GM12874 (cell line): Measurements from ENCODE around the gene KCNJ14.

ENCODE experiments used
- CTCF ChIP-seq: IDR thresholded peaks from 2 replicates; pipeline ENCODE4 v1.5.1; 2011; ENCODE audit warnings: low read depth, mild to moderate bottlenecking, control low read depth, low read length, moderate library complexity; ENCODE audit not compliant: insufficient read depth

KCNJ14 gene

DNA sequence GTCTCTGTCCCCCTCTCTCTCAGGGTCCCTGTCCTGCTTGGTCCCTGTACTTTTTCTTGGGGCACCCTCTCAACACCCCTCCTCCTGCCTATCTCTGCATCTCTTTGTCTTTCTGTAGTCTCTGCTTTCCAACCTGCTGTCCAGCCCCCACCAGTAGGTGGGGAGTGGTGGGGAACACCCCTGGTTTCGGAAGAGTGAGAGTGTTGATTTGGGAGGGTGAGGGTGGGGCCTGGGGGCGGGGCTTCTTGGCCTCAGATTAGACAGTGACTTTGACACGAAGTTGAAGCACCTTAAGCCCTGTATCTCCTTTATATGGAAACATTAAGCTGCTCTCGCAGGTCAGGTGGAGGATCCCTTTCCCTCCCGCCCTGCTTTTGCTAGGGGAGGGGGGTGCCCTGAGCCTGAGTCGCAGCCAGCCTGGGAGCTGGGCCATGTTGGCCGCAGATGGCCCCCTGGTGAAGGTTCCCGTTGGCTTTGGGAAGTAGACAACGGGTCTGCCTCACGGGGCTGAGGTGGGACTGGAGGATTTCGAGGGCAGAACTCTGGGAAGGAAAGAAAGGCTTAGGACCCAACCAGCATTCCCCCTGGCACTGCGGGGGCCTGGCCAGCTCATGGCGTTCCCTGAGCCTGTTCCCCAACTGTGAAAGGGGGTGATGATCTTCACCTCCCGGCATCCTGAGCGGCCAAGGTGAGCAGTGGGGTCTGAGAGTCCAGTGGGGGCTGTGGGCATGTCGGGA, at the start of gene KCNJ14:
TSS of gene KCNJ14 (plus strand) at position 404 of the 737 bp plus-strand sequence. CDS start 6,151 bp downstream, outside the sequence.
- TF ChIP-seq CTCF: no peak

DNA sequence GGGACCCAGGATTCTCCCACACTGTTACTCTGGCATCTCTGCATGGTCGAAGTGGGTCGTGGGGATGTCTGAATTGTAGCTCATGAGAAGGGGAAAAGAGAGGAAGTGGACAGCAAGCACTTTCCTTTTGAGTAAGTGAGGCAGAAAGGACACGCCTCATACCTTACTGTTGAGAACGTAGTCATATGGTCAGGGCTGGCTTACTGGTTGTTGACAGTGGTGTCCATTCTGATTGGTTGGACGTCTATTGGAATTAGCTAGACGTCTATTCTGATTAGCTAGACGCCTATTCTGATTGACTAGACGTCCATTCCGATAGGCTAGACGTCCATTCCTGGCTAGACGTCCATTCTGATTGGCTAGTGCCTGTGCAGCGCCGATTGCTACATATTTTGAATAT, 49.5 kb upstream of the KCNJ14 start:
- TF ChIP-seq CTCF: no peak

GRCh38 chr19:48413879-48414587, 41.3 kb upstream of the KCNJ14 start:
- no peak for TF ChIP-seq CTCF

- no peak for TF ChIP-seq CTCF
Measured at GRCh38 chr19:48415395-48415794, 40.0 kb upstream of the KCNJ14 start.

DNA sequence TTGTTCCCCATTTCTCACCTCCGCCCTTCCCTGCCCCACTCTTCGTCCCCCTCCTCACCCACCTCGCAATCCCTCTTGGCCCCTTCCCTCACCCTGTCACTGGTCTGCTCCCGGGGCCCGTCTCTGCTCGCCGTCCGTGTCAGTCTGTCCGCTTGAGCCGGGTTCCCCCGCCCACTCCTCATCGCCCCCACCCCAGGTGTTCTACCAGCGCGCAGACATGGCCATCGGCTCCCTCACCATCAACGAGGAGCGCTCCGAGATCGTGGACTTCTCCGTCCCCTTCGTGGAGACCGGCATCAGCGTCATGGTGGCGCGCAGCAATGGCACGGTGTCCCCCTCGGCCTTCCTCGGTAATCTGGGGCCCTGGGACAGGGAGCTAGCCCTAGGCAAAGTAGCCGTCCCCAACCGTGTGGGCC, 39.6 kb upstream of the KCNJ14 start:
- no peak for TF ChIP-seq CTCF

- TF ChIP-seq CTCF: no peak
Measured at GRCh38 chr19:48417421-48417820, 38.0 kb upstream of the KCNJ14 start.

DNA sequence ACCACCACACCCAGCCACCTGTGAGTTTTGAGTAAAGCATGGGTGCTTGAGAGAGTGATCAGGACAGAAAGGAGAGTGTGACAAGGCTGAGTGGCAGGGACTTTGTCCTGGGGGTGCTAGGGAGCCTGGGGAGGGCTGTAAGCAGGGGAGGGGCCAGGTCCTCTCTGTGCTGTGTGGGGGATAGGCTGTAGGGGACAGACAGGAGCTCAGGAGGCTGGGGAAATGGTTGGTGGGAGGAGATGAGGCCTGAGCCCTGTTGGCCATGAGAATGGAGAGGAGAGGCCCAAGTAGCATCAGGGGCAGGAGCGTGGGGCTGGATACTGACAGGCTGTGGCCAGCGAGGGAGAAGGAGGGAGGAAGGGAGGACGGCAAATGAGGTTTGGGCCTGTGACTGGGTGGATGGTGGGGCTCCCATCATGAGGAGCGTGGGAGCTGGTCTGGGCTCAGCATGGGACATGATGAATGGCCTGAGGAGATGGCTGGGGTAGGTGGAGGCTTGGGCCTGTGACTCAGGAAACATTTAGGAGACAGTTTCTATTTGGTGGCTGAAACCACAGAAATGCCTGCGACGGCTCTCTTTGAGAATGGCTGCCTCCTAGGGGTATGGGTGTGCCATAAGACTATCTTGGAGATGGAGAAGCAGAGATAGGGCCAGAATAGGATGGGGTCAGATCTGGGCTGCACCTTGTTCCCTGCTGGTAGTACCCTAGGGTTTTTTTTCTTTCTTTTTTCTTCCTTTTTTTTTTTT, 36.9 kb upstream of the KCNJ14 start:
- TF ChIP-seq CTCF: no peak
